NCI-H1092 treated with DMSO at 0.1 percent for 48 hours (cell line): Measurements from ENCODE around the gene ASAP2.

Experiments
- DNase-seq: peaks from one replicate; lab custom pipeline; 2025; lab: John Stamatoyannopoulos, UW

Gene ASAP2

GRCh38 chr2:9205963-9206948 is at the start of gene ASAP2:
Gene ASAP2 (plus strand): TSS chr2:9206812. CDS start chr2:9207105, 293 bp downstream.
- peak; percentile 51 for DNase-seq

DNA sequence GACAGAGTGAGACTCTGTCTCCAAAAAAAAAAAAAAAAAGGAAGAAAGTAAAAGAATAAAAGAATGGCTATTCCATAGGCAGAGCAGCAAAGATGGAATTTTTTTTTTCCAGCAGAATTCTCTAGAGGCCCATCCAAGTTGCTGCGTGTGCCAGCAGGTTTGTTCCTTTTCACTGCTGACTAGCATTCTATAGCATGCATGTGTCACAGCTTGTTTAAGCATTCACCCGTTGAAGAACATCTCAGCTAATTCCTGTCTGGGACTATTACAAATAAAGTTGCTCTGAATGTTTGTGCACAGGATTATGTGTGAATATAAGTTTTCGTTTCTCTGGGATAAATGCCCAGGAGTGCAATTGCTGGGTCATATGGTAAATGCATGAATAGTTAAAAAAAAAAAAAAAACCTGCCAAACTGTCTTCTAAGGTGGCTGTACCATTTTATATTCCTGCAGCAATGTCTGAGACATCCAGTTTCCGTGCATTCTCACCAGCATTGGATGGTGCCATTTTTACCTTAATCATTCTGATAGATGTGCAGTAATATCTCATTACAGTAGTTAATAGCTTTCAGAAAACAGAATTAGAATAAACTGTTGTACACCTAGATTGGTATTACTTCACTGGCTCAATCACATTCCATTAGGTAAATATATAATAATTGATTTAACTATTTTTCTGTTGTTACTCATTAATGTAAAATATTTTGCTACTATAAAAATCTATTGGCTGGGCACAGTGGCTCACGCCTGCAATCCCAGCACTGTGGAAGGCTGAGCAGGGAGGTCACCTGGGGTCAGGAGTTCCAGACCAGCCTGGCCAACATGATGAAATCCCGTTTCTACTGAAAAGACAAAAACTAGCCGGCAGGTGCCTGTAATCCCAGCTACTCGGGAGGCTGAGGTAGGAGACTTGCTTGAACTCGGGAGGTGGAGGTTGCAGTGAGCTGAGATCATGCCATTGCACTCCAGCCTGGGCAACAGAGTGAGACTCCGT is 47.5 kb upstream of the ASAP2 start:
- no peak for DNase-seq

DNA sequence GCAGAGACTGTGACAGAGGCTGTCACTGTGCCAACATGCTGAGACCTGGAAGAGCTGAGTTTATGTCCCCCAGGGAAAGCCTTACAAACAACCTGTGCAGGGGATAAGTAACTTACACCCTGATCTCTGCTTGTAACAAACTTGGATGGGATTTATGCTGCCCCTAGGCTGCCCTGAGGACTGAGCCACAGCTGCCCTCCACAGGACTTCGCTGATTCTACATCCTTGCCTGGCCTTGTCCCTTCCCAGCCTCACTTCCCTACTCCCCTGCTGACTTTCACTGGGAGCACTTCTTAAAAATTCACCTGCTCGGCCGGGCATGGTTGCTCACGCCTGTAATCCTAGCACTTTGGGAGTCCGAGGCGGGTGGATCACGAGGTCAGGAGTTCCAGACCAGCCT is 45.9 kb upstream of the ASAP2 start:
- no peak for DNase-seq

DNA sequence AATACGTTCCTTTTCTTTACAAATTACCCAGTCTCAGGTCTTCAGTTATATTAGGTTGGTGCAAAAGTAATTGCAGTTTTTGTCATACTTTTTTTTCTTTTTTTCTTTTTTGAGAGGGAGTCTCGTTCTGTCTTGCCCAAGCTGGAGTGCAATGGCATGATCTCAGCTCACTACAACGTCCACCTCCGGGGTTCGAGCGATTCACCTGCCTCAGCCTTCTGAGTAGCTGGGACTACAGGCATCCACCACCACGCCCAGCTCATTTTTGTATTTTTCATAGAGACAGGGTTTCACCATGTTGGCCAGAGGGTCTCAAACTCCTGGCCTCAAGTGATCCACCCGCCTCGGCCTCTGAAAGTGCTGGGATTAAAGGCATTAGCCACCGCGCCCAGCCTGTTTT is 43.8 kb upstream of the ASAP2 start:
- DNase-seq: no peak

- no peak for DNase-seq
Observed at GRCh38 chr2:9163306-9164111, 43.1 kb upstream of the ASAP2 start.

DNA sequence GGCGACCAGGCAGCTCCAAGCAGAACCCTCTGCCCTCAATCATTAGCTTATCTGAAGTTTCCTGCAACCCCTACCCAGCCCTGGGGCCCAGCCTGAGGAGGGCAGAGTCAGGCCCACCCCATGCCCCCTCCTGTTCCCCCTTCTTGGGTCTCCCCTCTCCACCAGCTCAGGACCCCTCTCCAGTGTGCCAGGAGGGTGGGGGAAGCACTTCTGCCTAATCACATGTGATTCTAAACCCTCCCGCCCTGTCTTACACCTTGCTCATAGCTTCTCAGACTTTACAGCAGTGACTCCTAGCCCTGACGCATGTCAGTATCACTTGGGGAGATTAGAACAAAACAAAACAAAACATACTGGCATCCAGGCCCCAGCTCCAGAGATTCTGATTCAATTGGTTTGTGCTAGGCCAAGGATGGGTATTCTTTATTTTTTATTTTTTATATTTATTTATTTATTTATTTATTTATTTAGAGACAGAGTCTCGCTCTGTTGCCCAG is 42.5 kb upstream of the ASAP2 start:
- no peak for DNase-seq

- DNase-seq: no peak
Observed at GRCh38 chr2:9165625-9166024, 41.0 kb upstream of the ASAP2 start.

DNA sequence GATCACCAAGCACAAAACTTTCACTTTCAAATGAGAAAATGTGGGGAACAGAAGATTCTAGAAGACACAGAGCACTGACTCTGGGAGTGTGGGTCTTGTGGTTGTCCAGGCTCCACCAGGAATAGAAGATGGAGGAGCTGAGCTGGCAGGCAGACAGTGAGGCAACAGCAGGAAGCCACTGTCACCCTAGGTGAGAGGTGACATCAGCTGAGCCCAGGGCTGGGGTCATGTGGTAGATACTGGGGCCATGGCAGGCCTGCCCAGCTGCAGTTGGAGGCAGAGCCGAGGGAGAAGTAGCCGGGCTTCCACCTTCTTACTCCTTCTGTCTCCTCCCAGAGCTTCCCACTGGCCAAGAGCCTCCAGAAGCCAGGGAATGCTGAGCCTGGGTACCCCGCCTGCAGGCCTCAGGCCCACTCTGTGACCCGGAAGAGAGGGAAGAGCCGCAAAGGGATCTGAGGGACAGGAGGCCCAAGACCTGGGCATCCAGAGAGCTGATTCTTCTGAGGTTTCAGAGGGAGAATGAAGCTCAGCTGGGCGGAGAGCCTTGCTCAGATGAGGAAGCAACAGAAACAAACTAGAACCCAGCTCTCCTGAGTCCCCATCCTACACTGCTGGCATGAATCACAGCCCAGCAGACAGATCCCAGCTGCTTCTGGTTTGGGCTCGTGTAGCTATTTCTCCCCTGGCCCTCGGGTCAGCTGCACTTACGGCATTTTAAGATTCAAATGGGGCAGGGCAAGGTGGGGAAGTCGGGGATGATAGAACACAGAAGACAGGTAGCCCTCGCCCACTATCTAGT is 39.8 kb upstream of the ASAP2 start:
- no peak for DNase-seq

DNA sequence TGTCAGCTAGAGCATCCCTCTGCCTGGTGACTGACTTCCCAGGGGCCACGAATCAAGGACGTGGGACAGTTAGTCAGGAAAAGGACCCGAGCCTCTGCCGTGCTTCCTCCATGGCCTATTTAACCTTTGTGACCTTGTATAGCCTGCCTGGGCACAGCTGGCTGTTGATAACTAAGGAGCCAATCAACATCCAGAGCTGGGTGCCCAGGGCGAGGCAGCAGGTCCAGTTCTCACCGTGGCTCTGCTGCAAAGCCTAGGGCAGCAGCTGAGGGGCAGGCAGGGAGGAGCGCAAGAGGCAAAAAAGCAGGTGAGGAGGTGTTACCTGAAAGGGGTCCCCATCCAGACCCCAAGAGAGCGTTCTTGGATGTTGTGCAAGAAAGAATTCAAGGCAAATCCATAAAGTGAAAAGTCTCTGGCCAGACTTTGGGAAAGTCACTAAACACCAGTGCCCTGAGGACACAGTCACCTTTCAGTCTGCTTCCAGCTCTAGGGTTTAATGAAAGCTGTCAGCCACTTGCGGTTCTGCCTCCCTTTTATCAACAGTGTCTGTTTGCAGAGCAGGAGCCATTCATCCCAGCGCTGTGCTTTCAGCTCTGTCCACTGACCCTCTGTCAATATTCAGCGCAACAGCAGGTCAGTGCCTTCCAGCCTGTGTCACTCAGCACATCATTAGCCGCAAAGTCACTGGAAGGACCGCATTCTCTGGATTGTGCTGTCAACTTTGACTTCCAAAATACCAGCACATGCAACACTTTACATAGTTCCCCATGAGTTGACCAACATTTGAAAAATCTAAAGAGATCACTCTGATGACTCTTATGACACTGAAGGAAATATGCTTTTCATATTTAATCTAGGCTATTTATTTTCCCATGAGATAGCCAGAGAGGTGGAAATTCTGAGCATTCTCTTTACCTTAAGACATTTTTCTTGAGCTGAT is 38.6 kb upstream of the ASAP2 start:
- no peak for DNase-seq

DNA sequence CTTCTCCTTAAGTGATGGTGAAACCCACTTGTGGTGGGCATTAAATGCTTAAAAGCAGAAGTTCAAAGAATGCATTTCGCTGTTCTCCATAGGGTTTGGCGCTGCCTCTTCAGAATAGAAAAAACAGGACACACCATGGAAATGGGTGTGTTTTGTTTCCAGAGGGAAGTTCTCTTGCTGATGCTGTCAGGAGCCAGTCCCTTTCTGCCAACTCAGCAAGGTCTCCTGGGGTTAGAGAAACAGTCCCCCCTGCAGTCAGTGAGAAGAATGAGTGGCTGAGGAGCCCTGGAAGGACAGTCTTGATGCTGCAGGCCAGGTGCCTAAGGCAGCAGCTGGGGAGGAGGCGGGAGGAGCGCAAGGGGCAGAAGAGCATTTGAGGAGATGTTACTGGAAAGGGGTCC is 37.8 kb upstream of the ASAP2 start:
- DNase-seq: no peak

GRCh38 chr2:9169349-9170107 is 37.1 kb upstream of the ASAP2 start:
- no peak for DNase-seq

- no peak for DNase-seq
Observed at GRCh38 chr2:9170458-9171130, 36.0 kb upstream of the ASAP2 start.

DNA sequence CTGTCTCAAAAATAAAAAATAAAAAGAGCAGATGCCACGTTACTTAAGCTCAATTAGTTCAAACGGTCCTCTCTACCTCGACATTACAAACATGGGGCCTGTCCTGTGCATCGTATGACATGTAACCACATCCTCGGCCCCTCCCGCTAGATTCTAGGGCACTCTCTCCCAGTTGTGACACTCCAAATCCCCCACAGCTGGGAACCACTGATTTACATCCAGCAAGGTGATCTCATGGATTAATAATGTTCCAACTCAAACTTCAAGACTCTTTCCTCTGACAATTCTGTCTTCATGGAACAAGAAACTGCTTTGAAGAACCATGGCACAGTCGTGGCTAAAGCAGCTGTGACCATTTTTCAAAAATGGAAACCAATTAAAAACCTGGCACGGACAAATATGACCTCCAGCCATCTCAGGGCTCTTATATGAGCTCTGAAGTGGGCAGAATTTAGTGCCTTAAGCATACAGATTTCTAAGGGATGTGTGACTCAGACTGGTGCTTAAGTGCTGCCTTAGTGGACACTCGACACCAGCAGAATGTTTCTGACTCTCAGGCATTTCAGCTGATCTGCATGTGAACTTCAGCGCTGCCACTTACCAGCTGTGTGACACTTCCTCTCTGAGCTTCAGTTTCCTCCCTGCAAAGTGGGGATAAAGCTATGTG is 31.7 kb upstream of the ASAP2 start:
- DNase-seq: peak; percentile 11

- no peak for DNase-seq
Observed at GRCh38 chr2:9178110-9178903, 28.3 kb upstream of the ASAP2 start.

- peak; percentile 64 for DNase-seq
Observed at GRCh38 chr2:9178904-9179571, 27.6 kb upstream of the ASAP2 start.

DNA sequence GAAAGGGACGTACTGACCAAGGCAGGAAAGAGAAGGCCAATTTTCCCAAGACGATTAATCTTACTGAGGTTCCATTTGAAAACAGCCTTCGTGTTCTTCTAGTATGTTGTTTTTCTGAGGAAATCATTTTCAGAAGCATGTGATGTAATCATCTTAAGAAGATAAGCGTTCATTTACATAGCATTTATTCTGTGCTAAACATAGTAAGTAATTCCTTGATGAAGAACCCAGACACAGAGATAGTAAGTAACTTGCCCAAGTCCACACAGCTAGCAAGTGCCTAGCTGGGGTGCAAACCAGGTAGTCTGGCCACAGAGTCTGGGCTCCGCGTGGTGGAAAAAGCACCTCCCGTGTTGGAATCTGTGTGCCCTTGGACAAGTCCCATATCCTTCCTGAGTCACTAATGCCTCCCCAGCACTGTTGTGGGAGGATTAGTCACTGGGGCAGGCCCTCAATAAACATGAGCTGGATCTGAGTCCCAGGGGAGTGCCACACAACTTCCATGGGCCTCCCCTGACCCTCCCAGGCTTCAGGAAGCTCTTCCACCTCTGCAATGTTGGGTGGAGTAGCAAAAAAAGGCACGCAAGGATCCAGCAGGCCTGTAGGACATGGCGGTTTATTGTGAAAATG is 26.9 kb upstream of the ASAP2 start:
- DNase-seq: no peak
